ENCODE results near the gene KTN1.

Gene KTN1

DNA sequence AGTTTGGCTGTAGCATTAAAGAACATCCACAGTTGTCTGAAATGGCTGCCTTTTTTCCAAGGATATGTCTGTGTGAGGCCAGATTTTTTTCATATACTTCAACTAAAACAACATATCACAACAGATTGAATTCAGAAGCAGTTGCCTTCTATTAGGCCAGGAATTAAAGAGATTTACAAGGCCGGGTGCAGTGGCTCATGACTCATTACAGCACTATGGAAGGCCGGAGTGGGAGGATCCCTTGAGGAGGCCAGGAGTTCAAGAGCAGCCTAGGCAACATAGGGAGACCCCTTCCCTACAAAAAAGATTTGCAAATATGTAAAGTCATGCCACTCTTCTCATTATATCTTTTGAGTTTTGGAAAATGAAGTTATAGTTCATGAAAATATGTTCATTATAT lies 108.6 kb downstream of the KTN1 start:
- DNase-seq = no peak

GRCh38 chr14:55689981-55690871 lies 110.2 kb downstream of the KTN1 start:
- no peak for DNase-seq

- DNase-seq = no peak
Observed at GRCh38 chr14:55691659-55692058, 111.7 kb downstream of the KTN1 start.

GRCh38 chr14:55693904-55694303 lies 113.9 kb downstream of the KTN1 start:
- no peak for DNase-seq

DNA sequence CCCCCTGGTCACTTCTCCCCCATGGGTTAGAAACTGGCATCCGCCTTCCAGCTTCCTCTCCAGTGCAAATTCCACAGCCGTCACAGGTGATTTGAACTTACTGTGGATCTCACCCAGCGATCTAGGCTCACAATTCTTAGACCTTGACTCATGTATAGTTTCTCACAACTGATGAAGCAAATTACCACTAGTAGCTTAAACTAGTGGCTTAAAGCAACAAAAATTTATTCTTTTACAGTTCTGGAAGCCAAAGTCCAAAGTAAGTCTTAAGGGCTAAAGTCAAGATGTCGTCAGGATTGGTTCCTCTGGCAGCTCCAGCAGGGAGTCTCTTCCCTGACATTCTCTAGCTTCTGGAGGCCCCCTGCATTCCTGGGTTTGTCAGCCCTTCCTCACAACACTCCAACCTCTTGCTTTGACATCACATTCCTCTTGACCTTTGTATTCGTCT lies 117.4 kb downstream of the KTN1 start:
- DNase-seq = peak; percentile 15

GRCh38 chr14:55698051-55698450 lies 118.0 kb downstream of the KTN1 start:
- no peak for DNase-seq

- peak; percentile 63 for DNase-seq
Observed at GRCh38 chr14:55699131-55700057, 119.4 kb downstream of the KTN1 start.

DNA sequence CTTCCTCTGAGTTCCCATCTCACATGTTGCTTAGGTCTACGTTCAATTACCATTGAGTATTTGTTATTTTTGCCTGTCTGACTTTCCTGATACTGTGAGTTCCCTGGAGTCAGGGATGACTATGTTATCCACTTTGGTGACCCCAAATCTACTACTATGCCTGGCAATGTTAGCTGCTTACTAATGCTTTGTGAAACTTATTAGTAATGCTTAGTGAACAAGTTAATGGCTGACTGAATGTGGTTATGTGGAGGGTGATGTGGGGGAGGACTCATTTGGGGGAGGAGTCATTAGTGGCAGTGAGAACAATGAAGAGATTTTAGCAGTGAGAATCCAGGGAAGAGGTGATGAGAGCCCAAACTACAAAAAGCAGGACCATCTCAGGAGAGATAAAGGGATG lies 121.6 kb downstream of the KTN1 start:
- DNase-seq = peak; percentile 34

GRCh38 chr14:55702511-55702910 lies 122.5 kb downstream of the KTN1 start:
- no peak for DNase-seq

DNA sequence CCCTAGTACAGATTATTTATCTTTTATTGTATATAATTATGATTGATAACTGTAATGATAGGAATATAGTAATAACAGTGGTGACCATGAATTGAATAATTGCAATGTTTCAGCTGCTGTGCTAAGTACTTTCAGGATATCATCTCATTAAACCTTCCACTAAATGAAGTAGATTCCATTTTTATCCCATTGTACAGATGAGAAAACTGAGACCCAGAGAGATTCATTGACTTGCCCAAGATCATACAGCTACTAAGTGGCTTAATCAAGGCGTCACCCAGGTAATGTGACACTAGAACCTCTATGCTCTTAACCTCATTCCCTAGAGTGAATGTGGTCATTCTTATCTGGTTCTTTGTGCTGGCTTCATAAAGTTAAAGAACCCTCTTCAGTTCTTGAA lies 124.6 kb downstream of the KTN1 start:
- no peak for DNase-seq

GRCh38 chr14:55705651-55706364 lies 125.8 kb downstream of the KTN1 start:
- no peak for DNase-seq

DNA sequence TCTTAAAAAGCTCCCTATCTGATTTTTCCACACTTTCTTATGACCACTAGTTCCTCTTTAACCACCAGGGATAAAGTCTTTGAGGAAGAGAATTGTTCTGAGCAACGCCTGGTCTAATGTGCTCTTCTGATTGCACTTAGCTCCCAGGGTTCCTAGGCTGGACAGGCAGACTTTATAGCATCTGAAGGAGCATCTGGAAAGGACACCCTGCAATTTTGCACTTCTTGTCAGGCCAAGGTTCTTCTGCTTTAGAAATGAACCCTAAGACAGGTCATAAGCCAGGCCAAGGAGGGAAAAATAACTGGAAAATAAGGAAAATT lies 126.3 kb downstream of the KTN1 start:
- DNase-seq = no peak

DNA sequence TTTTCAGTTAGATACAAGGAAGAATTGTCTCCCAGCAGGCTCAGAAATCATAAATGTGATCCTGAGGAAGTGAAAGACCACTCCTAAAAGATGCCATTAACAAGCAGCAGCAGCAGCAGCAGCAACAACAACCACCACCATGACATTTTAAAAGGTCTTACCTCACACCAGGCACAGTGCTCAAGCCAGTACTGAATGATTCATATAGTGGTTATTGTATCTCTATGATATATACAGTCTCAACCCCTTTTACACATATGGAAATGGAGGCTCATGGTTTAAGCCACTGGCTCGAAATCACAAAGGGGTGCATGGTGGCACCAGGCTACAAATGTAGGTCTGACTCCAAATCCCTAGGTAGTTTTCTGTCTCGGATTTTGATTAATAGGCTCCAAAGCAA lies 126.9 kb downstream of the KTN1 start:
- DNase-seq = no peak

DNA sequence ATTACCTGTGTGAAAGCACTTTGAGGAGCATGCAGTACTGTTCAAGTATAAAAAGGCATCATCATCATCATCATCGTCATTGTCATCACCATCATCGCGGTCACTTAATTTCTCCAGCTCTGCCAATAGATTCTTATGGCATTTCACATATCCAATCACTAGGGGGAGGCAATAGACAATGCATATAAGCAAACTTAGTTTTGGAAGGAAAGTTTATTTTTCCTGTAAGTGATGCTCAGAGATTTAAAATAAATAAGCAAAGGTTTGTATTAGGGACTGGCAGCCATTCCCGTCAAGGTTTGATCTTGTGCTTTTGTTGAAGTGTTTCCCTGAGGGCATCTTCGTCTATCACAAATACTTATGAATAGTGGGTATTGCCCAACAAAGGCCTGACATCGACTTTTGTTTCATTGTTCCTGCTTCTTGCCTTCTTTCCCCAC lies 127.4 kb downstream of the KTN1 start:
- peak; percentile 67 for DNase-seq

DNA sequence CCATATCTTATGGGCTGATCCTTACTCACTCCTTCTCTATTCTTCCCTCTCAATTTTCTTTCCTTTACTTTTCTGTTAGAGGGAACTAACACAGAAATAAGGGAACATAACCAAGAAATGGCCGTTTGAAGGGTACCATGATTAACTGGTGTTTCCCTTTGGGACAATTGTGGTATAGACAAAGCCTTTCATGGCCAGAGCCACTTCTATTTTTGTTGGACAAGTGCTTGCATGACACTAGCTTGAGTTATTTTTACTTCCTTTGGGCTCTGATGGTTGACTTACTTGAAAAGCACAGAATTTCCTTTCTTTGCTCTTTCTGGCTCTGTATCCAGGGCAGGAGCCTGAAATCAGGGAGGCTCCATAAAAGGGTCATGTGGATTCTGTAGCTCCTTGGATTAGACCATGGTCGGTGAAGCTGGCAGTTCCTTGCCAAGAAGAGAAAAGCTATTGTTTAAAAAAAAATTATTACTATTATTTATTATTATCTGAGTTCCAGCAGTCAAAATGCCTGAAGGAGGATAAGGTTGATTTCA lies 130.6 kb downstream of the KTN1 start:
- DNase-seq = peak; percentile 25

- peak; percentile 50 for DNase-seq
Observed at GRCh38 chr14:55711175-55711811, 131.3 kb downstream of the KTN1 start.

DNA sequence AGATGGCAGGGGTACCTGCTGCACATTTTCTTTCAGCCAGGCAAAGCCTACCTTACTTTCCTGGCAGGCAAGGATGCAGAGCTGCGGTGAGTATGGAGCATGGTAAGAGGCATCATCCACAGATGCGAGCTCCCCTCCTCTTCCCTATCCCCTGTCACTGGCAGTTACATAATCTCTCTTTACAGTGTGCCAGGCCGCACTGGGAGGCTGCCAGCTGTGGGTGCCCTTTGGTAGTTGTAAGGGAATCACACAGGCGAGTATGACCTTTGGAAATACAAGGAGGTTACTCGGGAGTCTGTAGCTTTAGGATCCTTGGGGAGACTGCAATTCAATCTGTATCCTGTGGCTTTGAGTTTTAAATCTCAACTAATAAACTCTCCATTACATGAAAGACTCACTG lies 132.5 kb downstream of the KTN1 start:
- no peak for DNase-seq

- no peak for DNase-seq
Observed at GRCh38 chr14:55713486-55713885, 133.5 kb downstream of the KTN1 start.

DNA sequence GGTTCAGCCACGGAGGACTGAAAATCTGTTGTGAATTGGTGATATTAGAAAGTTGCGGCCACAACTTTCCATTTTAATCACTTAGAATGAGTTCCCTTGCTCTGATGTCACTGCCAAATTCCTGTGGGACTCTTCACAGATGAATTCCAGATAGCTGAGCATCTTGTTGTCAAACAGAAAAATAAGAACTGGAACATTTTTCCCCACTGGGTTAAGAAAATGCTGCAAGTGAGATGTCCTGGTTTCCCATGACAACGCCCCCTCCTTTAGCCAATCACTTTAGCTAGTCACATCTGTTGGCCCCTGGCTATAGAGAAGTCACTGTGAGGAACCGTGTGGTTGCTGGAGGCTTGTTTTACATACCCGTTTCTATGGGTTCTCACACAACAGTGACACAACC lies 135.9 kb downstream of the KTN1 start:
- DNase-seq = peak; percentile 91

DNA sequence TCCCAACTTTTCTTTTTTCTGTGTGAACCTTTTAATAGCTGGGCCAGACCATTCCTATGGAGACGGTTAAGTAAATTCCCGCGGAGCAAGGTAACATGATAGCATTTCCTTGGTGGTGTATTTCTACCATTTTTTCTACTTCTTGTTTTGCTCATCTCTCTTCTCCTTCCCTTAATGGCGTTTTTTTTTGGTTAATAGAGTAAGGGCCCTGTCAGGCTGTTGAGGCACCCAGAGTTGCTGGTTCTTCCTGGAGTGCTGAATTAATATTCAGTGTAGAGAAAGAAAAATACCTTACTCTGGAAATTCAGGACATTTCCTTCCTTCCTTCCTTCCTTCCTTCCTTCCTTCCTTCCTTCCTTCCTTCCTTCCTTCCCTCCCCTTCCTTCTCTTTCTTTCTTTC lies 137.6 kb downstream of the KTN1 start:
- no peak for DNase-seq

- DNase-seq = no peak
Observed at GRCh38 chr14:55718551-55718950, 138.5 kb downstream of the KTN1 start.

GRCh38 chr14:55720796-55721195 lies 140.8 kb downstream of the KTN1 start:
- DNase-seq = no peak
